ENCODE data around the gene PHF23.

PHF23 gene

DNA sequence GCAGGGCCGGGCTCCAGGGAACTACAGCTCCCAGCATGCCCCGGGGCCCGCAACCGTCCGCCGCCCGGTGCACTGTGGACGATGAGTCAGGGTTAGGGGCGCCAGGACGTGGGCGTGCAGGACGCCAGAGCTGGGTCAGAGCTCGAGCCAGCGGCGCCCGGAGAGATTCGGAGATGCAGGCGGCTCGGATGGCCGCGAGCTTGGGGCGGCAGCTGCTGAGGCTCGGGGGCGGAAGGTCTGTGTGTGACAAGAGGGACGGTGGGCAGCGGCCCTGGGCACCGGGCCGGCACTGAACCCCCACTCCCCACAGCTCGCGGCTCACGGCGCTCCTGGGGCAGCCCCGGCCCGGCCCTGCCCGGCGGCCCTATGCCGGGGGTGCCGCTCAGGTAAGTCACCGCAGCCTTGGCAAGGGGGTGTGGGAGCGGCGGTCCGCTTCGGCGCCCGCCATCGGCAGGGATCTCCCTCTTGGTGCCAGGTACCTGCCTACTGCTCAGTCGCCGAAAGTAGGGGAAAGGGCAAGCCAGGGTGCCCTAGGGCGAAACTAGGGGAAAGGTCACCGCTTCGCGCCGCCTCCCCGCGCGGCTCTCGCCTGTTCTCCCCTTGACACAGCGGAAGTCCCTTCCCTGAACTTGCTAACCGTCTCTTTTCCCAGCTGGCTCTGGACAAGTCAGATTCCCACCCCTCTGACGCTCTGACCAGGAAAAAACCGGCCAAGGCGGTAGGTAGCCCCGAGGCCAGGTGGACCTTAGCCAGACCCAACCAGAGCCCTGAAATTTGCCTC is 19.3 kb downstream of the PHF23 start, which contains the start of the genes ACADVL and DLG4:
Gene ACADVL, plus strand, starts transcription at position 127 of the 781 bp plus-strand sequence. Its CDS starts 47 bp downstream, at position 174.
Gene DLG4, minus strand, starts transcription at position 25 of the 781 bp plus-strand sequence.
- DNase-seq (ENCODE audit: low read depth): peak; percentile 89

DNA sequence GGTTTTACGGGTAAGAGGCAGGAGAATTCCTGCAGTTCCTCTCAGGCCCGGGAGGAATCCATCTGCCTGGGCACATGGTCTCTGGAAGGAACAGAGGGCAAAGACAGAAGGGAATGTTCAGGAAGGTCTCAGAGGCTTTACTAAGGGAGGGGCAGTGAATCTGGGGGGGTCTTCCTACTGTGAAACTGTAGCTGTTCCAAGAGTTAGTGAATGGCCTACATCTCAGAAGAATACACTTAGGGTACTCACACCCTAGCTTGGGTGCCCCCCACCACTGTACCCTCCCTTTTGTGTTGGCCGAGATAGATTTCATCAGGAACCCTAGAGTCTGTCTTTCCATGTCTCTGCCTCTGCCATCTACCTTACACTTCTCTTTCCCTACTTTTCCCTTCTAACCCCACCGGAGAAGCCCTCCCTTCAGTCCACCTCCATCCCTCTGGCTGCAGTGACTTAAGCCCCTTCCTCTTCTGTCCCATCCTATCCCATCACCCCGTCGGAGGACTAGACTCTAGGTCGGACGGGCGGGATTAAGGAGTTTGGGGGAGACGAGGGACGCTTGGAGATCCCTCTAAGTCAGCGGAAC is 19.9 kb downstream of the PHF23 start:
- DNase-seq (ENCODE audit: low read depth): no peak

DNA sequence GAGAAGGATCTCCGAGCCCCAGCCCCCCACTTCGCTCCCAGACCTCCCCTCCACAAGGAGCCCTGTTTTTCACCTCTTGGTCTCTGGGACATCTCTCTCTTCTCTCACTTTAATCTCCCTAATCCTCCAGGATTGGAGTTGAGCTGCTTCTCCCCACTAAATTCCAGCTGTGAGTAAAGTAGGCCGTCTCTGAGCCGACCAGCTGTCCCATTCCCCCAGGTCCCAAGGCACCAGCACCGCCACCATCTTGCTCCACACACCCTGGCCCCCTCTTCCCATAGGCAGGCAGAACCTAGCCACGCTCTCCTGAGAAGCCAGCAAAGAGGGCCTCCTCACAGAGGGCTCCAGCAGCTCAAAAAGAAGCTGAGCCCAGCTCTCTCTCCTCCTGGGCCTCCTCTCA is 20.5 kb downstream of the PHF23 start:
- no peak for DNase-seq (ENCODE audit: low read depth)

DNA sequence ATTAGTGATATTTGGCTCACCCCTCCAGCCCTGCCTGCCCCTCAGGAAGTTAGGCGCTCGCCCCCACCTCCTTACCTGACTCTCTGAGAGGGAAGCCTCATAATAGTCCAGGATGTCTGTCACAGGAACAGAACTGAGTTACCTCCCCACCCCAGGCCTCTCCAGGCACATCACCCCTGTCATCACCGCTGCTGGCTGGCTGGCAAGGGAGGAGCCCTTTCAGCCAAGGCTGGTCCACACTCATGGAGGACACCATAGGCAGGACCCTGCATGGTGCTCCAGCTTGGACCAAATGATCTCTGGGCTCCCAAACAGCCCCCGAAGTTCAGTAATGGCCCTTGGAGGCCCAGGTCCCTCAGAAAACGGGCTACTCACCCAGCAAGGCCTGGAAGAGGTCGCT is 21.1 kb downstream of the PHF23 start:
- no peak for DNase-seq (ENCODE audit: low read depth)

DNA sequence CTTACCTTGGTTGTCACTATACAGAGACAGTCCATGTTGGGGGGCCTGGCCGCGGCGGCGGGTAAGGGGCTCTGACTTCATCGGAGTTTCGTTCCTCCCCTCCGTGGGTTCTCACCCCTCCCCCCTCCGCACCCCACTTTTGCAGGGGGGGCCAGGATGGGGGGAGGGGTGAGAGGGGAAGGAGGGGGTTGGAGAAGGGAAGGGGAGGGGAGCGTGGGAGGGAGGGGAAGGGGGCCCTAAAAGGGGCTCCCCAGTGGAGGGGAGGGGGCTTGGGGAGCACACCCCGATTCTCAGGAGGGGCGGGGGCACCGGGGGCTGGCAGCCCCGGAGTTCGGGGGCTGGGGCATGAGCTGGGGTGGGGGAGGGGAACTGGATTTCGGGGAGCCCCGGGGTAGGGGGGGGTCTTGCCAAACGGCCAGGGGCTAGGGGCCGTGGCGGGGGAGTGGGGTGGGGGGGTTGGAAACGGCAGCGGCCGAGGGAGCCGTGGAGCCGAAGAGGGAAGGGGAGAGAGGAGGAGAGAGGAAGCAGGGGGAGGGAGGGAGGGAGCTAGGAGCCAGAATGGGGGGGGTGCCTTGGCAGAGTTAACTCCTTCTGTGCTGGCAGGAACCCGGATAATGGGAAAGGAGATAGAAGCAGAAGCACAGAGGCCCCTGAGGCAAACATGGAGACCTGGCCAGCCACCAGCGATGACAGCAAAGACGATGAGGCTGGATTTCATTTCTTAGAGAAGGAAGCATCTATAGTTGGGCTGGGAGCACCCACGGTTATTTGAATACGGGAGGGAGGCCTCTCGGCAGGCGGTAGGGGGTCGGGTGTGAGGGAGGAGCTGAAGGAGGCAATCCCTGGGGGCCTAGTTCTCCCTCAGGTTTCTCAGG is 21.9 kb downstream of the PHF23 start:
- peak; percentile 73 for DNase-seq (ENCODE audit: low read depth)

DNA sequence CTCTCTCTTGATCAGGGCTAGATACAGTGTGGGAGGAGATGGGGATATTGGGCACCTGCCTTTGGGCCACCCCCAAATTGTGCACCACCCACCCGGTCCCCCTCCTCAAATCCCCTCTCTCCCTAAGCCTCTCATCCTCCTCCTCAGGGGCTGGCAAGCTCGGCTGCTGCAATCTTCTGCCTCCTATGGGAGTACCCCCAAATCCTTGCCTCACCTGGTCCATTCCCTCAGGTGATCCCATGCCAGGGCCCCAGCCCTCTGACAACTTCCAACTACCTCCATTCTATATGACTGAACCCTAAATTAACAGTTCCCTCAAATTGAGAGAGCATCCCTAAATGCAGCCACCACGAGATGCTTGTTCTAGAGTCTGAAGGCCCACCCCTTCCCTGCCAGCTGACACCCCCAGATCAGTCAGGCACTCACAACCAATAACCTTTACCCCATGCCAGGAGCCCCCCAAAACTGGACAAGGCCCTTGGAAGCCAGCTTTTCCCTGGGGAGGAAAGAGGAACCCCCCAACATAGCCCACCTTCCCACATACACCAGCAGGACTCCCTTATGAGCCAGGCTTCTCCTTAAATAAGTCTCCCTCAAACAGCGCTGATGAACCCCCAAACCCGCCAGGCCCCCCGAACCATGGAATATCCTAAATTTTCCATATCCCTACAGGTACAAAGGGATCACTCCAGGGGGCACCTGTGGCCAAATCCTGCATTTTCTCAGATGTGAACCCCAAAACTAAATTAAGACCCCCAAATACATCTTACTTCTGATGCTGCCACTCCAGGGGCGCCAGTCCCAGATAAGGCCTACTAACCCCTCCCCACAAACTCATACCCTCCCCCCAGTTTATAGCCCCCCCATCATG is 22.8 kb downstream of the PHF23 start:
- DNase-seq (ENCODE audit: low read depth): no peak

DNA sequence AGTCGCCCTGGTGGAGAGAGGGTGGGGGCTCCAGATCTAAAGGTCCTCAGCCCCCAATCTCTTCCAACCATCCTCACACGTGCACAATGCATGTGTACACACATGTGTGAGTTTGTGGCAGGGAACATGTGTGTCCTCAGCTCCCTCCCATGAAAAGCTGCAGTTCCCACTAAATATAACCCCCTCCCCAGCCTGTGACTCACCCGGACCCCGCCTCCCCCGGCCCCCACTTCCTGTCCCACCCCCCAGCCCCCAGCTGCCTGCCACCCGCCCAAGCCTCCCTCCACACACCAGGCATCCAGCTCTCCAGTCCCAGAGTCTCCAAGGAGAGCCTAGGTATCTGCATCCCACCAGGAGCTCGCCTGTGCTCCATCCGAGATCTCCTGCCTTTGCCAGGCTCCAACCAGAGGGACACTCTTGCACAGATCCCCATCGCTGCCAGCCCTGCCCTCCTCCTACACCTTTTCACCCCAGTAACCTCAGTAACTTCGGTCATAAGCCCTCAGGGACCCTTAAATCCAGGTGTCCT is 23.5 kb downstream of the PHF23 start:
- DNase-seq (ENCODE audit: low read depth): no peak

DNA sequence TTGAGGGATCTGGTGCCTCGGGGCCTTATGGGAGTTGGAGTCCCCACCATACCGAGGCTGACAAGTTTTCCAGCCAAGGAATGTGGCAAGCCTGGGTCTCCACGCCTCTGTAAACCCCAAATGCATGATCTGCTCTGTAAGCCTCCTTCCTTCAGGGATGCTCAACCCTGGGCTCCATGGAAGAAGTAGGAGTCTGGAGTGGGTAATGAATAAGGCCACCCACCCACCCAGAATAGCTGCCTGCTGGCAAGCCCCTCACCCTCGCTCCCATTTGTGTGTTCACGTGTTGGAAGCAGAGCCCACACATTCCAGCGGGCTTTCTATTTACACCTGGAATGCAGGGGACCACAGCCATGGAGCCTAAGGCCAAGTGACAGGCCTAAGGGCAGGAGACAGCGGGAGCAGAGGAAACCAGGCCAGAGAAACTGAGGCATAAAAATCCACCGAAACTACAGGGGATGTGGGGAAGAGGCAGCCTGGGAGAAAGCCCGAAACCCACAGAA is 24.1 kb downstream of the PHF23 start:
- no peak for DNase-seq (ENCODE audit: low read depth)

DNA sequence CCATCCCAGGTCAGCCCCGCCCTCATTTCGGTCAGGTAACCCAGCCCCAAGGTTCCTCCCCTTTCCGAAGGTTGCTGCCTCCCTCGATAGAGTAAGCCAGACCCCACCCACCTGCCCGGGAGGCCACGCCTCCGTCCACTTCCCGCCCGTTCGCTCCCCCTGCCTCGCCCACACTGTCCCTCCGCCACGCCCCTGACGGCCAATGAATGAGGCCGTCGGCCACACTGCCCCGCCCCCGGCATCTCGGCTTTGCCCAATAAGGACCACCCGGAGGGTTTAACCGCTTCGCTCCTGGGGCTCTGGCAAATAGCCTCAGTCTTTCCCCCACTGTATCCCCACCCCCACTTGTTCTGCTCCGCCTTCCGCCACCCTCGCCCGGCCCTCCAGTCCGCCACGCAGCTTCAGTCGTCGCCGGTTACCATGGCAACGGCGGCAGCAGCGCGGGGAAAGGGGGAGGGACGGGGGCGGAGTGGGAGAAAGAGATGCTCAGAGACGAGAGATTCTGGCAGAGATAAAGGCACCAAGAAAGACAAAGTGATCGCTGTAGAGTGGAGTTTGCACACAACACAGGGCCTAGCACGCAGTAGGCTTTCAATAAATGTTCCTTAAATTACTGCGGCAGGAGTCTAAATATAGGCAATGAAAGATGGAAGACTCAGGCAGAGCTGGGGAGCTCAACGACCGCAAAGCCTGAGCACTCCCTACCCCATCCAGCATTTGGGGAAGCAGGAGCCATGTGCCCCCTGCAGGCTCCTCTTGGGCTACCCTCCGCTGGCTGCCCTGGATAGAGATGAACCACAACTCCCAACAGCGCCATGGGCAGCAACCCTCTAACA is 24.7 kb downstream of the PHF23 start:
- peak; percentile 97 for DNase-seq (ENCODE audit: low read depth)

DNA sequence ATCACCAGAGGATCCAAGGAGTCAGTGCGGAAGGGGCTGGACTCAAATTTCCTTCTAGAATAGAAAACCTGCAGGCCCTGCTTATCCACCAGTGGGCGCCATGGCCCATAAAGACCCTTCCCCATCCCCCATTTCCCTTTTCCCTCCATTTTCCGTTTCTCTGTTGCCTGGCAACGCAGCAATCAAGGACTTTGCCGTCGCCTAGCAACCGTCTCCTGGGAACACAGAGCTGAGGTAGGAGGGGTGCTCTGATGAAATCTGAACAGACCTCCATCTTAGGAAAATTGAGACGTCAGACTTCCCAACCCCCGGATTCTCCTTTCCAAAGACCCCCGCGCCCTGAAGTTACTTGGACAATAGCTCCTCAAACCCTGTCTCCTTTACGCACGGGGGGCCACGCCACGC is 25.4 kb downstream of the PHF23 start:
- peak; percentile 86 for DNase-seq (ENCODE audit: low read depth)

DNA sequence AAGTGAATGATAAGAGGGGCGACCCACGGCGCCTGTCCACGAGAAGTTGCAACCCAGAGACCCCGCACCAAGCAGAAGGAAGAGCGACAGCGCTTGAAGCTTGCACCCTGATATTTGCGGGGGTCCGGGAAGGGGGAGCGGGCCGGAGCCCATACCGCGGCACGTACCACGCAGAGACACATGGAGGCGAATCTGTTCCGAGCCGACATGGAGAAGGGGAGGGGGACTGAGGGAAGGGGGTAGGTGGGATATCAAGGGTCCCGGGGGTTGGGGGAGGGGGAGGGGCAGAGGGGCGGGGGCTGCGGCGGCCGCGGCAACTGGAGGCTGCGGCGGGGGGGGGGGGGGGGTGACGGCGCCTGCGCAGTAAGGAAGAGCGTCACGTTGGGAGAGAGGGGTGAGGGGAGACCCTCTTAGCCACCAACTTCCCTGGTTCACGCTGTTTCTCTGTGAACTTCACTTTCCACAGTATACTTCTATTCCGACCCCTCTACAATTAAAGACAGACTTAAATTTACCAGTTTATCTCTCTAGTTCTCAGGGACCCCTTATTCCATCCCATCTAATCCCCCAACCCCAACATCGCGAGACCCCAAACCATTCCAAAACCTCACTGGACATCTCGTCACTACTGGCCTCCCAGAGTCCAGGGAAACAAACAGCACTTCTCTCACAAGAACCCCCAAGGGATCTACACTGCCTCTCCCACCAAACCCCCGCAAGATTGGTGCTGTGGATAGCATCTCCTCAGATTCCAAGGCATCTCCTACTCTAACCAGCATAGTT is 27.6 kb downstream of the PHF23 start:
- DNase-seq (ENCODE audit: low read depth): no peak

DNA sequence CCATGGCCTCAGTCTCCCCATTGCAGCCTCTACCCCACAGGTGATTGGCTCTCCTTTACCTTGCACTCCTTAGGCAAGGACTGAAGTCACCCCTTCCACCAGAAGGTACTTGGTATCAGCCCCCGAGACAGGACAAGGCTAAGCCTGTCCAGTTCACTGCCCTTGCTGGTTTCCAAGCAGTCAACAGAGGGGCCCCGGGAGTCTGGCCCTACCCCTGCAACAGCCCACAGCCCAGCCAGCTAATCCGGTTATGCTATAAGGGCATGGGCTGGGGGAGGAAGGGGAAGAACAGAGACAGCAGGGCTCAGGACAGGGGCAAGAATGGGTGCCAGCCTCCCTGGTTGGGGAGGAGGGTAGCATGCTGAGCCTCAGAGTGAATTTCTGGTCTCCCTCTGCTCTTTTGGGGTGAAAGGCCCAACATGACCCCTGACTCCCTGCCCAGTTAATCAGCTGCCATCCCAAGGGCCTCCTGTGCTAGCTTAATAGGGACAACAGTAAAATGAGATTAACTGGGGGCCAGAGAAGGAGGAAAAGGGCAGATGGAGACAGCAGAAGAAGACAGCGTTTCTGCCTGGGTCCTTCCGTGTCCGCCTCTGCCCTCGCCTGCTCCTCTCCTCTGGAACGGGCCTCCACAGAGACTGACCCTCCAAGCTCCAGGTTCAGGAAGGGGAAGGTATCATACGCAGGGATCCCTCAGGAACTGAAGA is 30.4 kb downstream of the PHF23 start:
- no peak for DNase-seq (ENCODE audit: low read depth)

DNA sequence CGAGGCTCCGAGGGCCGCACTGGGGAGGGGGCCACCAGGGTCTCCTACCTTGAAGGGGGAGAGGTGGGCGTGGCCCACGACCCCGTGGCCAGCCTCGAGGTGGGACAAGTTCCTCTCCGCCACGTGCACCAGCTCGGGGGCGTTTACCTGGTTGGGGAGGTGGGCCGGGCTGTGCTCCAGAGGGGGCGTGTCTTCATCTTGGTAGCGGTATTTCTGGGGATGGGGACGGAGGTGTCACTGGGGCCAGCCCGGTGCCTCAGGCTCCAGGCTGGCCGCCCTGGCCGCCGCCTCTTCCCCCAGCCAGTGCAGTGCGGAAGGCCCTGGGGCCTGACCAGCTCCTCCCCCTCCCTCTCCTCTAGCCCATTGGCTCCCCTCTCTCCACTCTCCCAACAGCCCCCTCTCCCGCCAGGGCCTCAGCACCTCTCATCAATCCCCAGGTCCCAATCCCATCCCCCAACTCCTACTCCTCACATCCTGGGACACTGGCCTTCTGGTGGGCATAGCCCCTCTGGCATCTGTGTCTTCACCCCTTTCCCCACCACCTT is 31.2 kb downstream of the PHF23 start:
- DNase-seq (ENCODE audit: low read depth): no peak

DNA sequence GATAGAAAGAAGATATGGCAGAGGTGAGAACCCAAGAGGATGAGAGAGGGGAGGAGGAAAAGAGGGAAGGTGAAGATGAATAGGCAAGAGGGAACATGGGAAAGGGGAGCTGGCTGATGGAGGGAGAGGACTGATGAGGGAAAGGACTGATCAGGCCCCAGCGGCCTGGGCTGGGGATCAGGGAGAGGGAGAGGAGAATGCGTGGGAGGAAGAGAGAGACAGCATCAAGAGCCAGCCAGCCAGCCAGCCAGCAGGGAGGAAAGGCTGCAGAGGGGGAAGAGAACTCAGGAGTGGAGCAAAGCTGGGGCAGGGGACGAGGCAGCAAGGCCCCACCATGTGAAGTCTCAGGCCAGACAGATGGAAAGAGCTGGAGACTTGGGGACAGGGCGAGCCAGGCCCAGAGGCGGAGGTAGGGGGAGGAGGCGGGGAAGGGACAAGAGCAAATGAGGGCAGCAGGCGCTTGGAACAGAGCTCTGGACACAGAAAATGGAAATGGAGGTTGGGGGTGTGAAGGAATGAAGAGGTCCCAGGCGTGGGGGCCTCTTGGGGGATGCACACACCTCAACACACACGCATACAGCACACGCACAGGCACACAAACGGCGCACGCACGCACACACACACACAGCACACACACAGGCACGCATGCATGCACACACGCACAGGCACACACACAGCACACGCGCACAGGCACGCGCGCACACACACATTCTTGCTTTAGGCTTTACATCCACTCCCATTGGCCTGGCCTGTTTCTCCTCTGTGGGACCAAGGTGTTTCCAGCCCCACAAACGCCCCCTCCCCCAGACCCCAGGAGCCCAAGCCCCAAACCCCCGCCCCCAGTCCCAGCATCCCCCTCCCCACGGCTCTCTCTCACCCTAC is 31.9 kb downstream of the PHF23 start:
- peak; percentile 41 for DNase-seq (ENCODE audit: low read depth)

DNA sequence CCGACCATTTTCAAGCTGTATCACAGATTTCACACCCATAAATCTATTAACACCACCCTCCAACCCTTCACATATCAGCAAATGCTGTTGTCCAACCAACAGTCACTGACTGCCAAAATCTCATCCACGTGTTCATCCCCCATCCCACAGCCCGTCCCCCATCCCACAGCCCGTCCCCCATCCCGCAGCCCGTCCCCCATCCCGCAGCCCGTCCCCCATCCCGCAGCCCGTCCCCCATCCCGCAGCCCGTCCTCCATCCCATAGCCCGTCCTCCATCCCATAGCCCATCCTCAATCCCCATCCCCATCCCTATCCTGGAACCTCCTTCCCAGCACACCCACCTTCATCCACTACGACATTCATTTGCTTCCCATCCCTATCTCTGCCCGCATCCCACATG is 33.7 kb downstream of the PHF23 start:
- no peak for DNase-seq (ENCODE audit: low read depth)

DNA sequence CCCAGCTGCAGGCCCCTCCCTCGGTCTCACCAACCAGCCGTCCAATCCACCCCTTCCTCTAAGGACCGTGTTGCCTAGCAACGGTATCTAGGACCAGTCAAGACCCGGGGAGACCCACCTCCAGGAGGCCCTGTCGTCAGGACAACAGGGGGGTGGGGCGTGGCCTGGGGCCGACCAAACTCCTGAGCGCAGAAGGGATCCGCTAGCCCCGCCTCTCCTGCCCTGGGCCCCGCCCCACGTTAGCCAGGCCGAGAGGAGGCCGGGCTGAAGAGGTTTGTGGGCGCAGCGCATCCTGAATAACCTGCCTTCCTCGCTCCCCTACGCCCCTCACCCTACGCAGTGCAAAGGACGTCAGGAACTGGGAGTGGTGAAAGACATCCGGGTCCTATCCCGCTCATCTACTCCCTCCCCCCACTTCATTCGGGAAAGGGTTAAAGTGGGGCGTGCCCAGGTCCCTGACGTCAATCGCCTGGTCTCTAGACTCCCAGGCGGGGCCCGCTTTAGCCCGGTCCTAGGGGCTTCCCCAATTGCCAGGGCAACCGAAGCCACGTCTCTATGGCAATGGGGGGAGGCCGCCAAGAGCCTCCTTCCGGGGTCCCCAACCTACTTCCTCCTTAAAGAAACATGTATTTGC is 34.3 kb downstream of the PHF23 start:
- DNase-seq (ENCODE audit: low read depth): peak; percentile 83

DNA sequence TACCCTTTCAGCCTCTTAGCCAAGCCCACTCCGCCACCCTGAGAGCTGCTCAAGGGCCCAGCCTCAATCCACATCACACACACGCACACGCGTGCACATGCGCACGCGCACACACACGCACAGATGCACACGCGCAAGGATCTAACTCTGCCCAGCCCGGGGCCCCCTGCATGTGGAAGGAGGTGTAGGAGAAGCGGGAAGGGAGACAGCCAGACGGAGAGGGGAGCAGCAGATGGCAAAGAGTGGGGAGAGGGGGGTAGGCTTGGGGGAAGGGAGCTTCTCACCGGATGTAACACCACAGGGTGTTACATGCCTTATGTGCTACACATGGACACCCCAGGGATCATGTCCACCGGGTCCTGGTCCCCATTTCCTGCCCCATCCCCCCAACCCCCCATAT is 34.9 kb downstream of the PHF23 start:
- no peak for DNase-seq (ENCODE audit: low read depth)
